HCT116 (cell line): ENCODE data around the gene MEP1A.

Experiments used
- CBX3 ChIP-seq: IDR thresholded peaks from 2 replicates; pipeline ENCODE4 v1.6.1; 2012; ENCODE audit warnings: low read depth
- EZH2 ChIP-seq: fragments of 200-600 bp; sonication (generic); IDR thresholded peaks from 2 replicates; pipeline ENCODE4 v1.6.1; 2017; ENCODE audit warnings: antibody characterized with exemption, mixed run types
- FOSL1 ChIP-seq: IDR thresholded peaks from 2 replicates; pipeline ENCODE4 v1.6.1; 2012; ENCODE audit warnings: low read depth
- POLR2A ChIP-seq: IDR thresholded peaks from 2 replicates; pipeline ENCODE4 v1.7.0; 2011; ENCODE audit warnings: borderline replicate concordance; ENCODE audit not compliant: insufficient read depth, insufficient read length; ENCODE audit errors: extremely low read depth
- POLR2AphosphoS5 ChIP-seq: IDR thresholded peaks from 2 replicates; pipeline ENCODE4 v1.6.1; 2011; ENCODE audit warnings: mild to moderate bottlenecking, low read depth, low read length, moderate library complexity
- SIN3A ChIP-seq: IDR thresholded peaks from 2 replicates; pipeline ENCODE4 v1.6.1; 2012; ENCODE audit warnings: low read depth
- YY1 ChIP-seq: IDR thresholded peaks from 2 replicates; pipeline ENCODE4 v1.6.1; 2011; ENCODE audit warnings: low read length, low read depth, moderate library complexity, mild to moderate bottlenecking; ENCODE audit not compliant: insufficient replicate concordance; ENCODE audit errors: extremely low read depth
- ZFX ChIP-seq: fragments of 450-650 bp; IDR thresholded peaks from 2 replicates; pipeline ENCODE4 v1.6.1; 2017
- TF ChIP-seq, protein P1 (sequence below), 3 experiments: fragments of 200-600 bp in 1 of 3; sonication (generic) in 1 of 3; IDR thresholded peaks in 2 of 3; conservative IDR thresholded peaks in 1 of 3; 2 replicates each; pipeline ENCODE4 v1.5.1; 2012 to 2017; ENCODE audit warnings: low read depth in 2 of 3, low read length in 2 of 3, antibody characterized with exemption in 1 of 3, borderline replicate concordance in 1 of 3, control low read depth in 1 of 3, mild to moderate bottlenecking in 1 of 3, mixed read lengths in 1 of 3, mixed run types in 1 of 3, moderate library complexity in 1 of 3; ENCODE audit not compliant: insufficient read depth in 1 of 3
- TF ChIP-seq, protein P2 (sequence below): IDR thresholded peaks from 2 replicates; pipeline ENCODE4 v1.6.1; 2012; ENCODE audit warnings: low read depth
- TF ChIP-seq, protein P3 (sequence below): IDR thresholded peaks from 2 replicates; pipeline ENCODE4 v1.6.1; 2012
- TF ChIP-seq, protein P4 (sequence below): IDR thresholded peaks from 2 replicates; pipeline ENCODE4 v1.6.1; 2012

DNA sequence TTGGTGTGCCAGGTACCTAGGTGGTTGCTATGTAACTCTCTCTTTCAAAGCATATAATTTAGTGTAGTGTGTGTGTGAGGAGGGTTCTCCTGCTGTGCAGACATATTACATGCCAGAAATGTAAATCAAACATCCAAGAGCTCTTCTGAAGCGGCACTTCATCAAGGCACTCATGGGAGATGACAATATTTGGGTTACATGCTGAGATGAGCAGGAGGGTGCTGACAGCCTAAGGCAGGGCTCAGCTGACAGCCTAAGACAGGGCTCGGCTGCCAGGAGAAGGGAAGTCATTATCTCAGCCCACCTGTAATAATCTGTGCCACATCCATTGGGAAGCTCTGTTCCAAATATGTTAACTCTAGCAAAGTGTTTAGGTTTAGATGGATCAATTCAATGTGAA is 89.5 kb downstream of the MEP1A start:
- no peak for TF ChIP-seq POLR2A
- TF ChIP-seq, protein P1, sequence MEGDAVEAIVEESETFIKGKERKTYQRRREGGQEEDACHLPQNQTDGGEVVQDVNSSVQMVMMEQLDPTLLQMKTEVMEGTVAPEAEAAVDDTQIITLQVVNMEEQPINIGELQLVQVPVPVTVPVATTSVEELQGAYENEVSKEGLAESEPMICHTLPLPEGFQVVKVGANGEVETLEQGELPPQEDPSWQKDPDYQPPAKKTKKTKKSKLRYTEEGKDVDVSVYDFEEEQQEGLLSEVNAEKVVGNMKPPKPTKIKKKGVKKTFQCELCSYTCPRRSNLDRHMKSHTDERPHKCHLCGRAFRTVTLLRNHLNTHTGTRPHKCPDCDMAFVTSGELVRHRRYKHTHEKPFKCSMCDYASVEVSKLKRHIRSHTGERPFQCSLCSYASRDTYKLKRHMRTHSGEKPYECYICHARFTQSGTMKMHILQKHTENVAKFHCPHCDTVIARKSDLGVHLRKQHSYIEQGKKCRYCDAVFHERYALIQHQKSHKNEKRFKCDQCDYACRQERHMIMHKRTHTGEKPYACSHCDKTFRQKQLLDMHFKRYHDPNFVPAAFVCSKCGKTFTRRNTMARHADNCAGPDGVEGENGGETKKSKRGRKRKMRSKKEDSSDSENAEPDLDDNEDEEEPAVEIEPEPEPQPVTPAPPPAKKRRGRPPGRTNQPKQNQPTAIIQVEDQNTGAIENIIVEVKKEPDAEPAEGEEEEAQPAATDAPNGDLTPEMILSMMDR (IDR thresholded peaks at IDR 0.05 in 2 of 3, conservative IDR thresholded peaks at IDR 0.05 in 1 of 3; ENCODE audit: borderline replicate concordance in 1 of 3, insufficient read depth in 1 of 3, low read depth in 2 of 3, low read length in 2 of 3) = no peak
- TF ChIP-seq SIN3A = no peak
- no peak for TF ChIP-seq EZH2
- no peak for TF ChIP-seq CBX3
- no peak for TF ChIP-seq POLR2AphosphoS5
- TF ChIP-seq, protein P2, sequence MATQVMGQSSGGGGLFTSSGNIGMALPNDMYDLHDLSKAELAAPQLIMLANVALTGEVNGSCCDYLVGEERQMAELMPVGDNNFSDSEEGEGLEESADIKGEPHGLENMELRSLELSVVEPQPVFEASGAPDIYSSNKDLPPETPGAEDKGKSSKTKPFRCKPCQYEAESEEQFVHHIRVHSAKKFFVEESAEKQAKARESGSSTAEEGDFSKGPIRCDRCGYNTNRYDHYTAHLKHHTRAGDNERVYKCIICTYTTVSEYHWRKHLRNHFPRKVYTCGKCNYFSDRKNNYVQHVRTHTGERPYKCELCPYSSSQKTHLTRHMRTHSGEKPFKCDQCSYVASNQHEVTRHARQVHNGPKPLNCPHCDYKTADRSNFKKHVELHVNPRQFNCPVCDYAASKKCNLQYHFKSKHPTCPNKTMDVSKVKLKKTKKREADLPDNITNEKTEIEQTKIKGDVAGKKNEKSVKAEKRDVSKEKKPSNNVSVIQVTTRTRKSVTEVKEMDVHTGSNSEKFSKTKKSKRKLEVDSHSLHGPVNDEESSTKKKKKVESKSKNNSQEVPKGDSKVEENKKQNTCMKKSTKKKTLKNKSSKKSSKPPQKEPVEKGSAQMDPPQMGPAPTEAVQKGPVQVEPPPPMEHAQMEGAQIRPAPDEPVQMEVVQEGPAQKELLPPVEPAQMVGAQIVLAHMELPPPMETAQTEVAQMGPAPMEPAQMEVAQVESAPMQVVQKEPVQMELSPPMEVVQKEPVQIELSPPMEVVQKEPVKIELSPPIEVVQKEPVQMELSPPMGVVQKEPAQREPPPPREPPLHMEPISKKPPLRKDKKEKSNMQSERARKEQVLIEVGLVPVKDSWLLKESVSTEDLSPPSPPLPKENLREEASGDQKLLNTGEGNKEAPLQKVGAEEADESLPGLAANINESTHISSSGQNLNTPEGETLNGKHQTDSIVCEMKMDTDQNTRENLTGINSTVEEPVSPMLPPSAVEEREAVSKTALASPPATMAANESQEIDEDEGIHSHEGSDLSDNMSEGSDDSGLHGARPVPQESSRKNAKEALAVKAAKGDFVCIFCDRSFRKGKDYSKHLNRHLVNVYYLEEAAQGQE = no peak
- TF ChIP-seq FOSL1 = no peak
- TF ChIP-seq, protein P3, sequence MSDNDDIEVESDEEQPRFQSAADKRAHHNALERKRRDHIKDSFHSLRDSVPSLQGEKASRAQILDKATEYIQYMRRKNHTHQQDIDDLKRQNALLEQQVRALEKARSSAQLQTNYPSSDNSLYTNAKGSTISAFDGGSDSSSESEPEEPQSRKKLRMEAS = no peak
- no peak for TF ChIP-seq YY1
- TF ChIP-seq ZFX = no peak
- TF ChIP-seq, protein P4, sequence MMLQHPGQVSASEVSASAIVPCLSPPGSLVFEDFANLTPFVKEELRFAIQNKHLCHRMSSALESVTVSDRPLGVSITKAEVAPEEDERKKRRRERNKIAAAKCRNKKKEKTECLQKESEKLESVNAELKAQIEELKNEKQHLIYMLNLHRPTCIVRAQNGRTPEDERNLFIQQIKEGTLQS = no peak
